Astrocyte (in vitro differentiated cells and primary cell): ENCODE results near the gene EFL1.
"Not testable (repeated sequence)": the region's sequence is repeated elsewhere in the genome, so short reads cannot be mapped to it uniquely, and the experiment has no call there.

Source experiments
- CTCF ChIP-seq: IDR thresholded peaks from 2 replicates; pipeline ENCODE4 v1.5.1; 2011; ENCODE audit warnings: low read depth, mild to moderate bottlenecking, inconsistent platforms, low read length, moderate library complexity; ENCODE audit not compliant: insufficient read depth
- EZH2 ChIP-seq: IDR thresholded peaks from 2 replicates; pipeline ENCODE4 v1.6.1; 2012; ENCODE audit warnings: mild to moderate bottlenecking, low read length, inconsistent platforms; ENCODE audit not compliant: insufficient read depth

- not testable (repeated sequence) for TF ChIP-seq CTCF, EZH2
Measured at GRCh38 chr15:82221535-82221934, 41.0 kb downstream of the EFL1 start.
